Measurements from ENCODE around the gene CPTP. TPM values are rescaled to one million over a fixed set of nuclear protein-coding genes. Genes with fewer than 3 reads are reported as not detected.

CPTP gene
- total and polyA plus RNA-seq, 4 donors: 7.9 to 45.1 (median 22.5) TPM

GRCh38 chr1:1310109-1310385 lies 14.6 kb upstream of the CPTP start:
- WGBS: 90% methylated on average over 3 of the region's 3 CpGs
- Histone ChIP-seq H3K9me3 (ENCODE audit: control insufficient read depth in 4 of 4, low read length in 3 of 4) (no peaks in the 10 kb centered on the region), H3K36me3 (ENCODE audit: control insufficient read depth in 4 of 4, insufficient read depth in 3 of 4, low read depth in 1 of 4, low read length in 3 of 4) (peaks cover 3 to 35% (median 16%) of the 10 kb centered on the region in 4 donors), H3K27me3 (ENCODE audit: control insufficient read depth in 4 of 4, insufficient read depth in 4 of 4, low read length in 3 of 4) (no peaks in the 10 kb centered on the region), H3K4me1 (ENCODE audit: control insufficient read depth in 4 of 4, insufficient read depth in 4 of 4, low read length in 3 of 4) (peaks cover 15 to 38% (median 29%) of the 10 kb centered on the region in 4 donors), H3K9ac (ENCODE audit: low read depth in 1 of 2, low read length in 2 of 2) (no peak overlapping the region), H3K27ac (ENCODE audit: low read depth in 1 of 2, low read length in 2 of 2) (no peak overlapping the region), H3K4me3 (ENCODE audit: low read depth in 1 of 3, low read length in 3 of 3) (no peak overlapping the region)
- DNase-seq (ENCODE audit: low spot score): no peak
- TF ChIP-seq SP1 (IDR thresholded peaks at IDR 0.05) (no peak), GABPA (IDR thresholded peaks at IDR 0.05 in 1 of 2, conservative IDR thresholded peaks at IDR 0.05 in 1 of 2) (no peak), CTCF (IDR thresholded peaks at IDR 0.05; ENCODE audit: low read depth, low read length, missing input control) (no peak), FOXA2 (IDR thresholded peaks at IDR 0.05) (no peak), TAF1 (conservative IDR thresholded peaks at IDR 0.05) (no peak), YY1 (IDR thresholded peaks at IDR 0.05) (no peak)

- H3K27ac ChIP-seq (ENCODE audit: low read depth in 1 of 2, low read length in 2 of 2): no peak overlapping the region
- no peaks in the 10 kb centered on the region for H3K9me3 ChIP-seq (ENCODE audit: control insufficient read depth in 4 of 4, low read length in 3 of 4)
- H3K4me1 ChIP-seq (ENCODE audit: control insufficient read depth in 4 of 4, insufficient read depth in 4 of 4, low read length in 3 of 4): peaks cover 10 to 33% (median 23%) of the 10 kb centered on the region in 4 donors
- 89% methylated on average over 21 of the region's 21 CpGs for WGBS
- H3K9ac ChIP-seq (ENCODE audit: low read depth in 1 of 2, low read length in 2 of 2): no peak overlapping the region
- no peak overlapping the region for H3K4me3 ChIP-seq (ENCODE audit: low read depth in 1 of 3, low read length in 3 of 3)
- no peak for DNase-seq (ENCODE audit: low spot score)
- no peaks in the 10 kb centered on the region for H3K27me3 ChIP-seq (ENCODE audit: control insufficient read depth in 4 of 4, insufficient read depth in 4 of 4, low read length in 3 of 4)
- peaks cover 3 to 38% (median 16%) of the 10 kb centered on the region in 4 donors for H3K36me3 ChIP-seq (ENCODE audit: control insufficient read depth in 4 of 4, insufficient read depth in 3 of 4, low read depth in 1 of 4, low read length in 3 of 4)
- no peak for TF ChIP-seq MAX (IDR thresholded peaks at IDR 0.05)
- TF ChIP-seq FOXA2 (IDR thresholded peaks at IDR 0.05): no peak
- no peak for TF ChIP-seq NR2F2 (IDR thresholded peaks at IDR 0.05)
- no peak for TF ChIP-seq RAD21 (IDR thresholded peaks at IDR 0.05)
- TF ChIP-seq GABPA (IDR thresholded peaks at IDR 0.05 in 1 of 2, conservative IDR thresholded peaks at IDR 0.05 in 1 of 2): no peak
- no peak for TF ChIP-seq EGR1 (IDR thresholded peaks at IDR 0.05; ENCODE audit: low read depth in 2 of 2)
- TF ChIP-seq HNF4G (IDR thresholded peaks at IDR 0.05): no peak
- no peak for TF ChIP-seq ZBTB33 (IDR thresholded peaks at IDR 0.05)
- no peak for TF ChIP-seq YY1 (IDR thresholded peaks at IDR 0.05)
- no peak for TF ChIP-seq REST (IDR thresholded peaks at IDR 0.05)
- TF ChIP-seq ATF3 (IDR thresholded peaks at IDR 0.05): no peak
- TF ChIP-seq RXRA (IDR thresholded peaks at IDR 0.05): no peak
- TF ChIP-seq TAF1 (conservative IDR thresholded peaks at IDR 0.05): no peak
These were observed 14.0 kb upstream of the CPTP start for GRCh38 chr1:1310476-1311053.
